Smooth muscle cell (in vitro differentiated cells): Measurements from ENCODE around the gene CUL1. TPM values are rescaled to one million over a fixed set of nuclear protein-coding genes. Genes with fewer than 3 reads are reported as not detected.
"Not testable (repeated sequence)": the region's sequence is repeated elsewhere in the genome, so short reads cannot be mapped to it uniquely, and the experiment has no call there.

Source experiments
- DNase-seq: peaks from one replicate; lab custom pipeline; 2025; ENCODE audit not compliant: unreplicated experiment; lab: John Stamatoyannopoulos, UW
- H2AFZ ChIP-seq: fragments of 200-600 bp; sonication (generic); 2 replicates; pipeline ENCODE4 v1.6.0; 2016; ENCODE audit warnings: antibody characterized with exemption, low read depth, mild to moderate bottlenecking
- H3F3A ChIP-seq: fragments of 200-600 bp; sonication (generic); 2 replicates; pipeline ENCODE4 v1.6.0; 2017; ENCODE audit warnings: antibody characterized with exemption, low read depth
- H3K27ac ChIP-seq: fragments of 200-600 bp; sonication (generic); 2 replicates; pipeline ENCODE4 v1.5.1; 2016; ENCODE audit warnings: low read depth, mild to moderate bottlenecking
- H3K27me3 ChIP-seq: fragments of 200-600 bp; sonication (generic); 2 replicates; pipeline ENCODE4 v1.6.1; 2016; ENCODE audit warnings: low read depth, mild to moderate bottlenecking
- H3K36me3 ChIP-seq: fragments of 200-600 bp; sonication (generic); 2 replicates; pipeline ENCODE4 v1.5.1; 2016; ENCODE audit warnings: low read depth
- H3K4me1 ChIP-seq: fragments of 200-600 bp; sonication (generic); 2 replicates; pipeline ENCODE4 v1.5.1; 2016; ENCODE audit warnings: low read depth
- H3K4me2 ChIP-seq: fragments of 200-600 bp; sonication (generic); 2 replicates; pipeline ENCODE4 v1.6.0; 2016; ENCODE audit warnings: mild to moderate bottlenecking
- H3K4me3 ChIP-seq: fragments of 200-600 bp; sonication (generic); 2 replicates; pipeline ENCODE4 v1.5.1; 2016; ENCODE audit warnings: mild to moderate bottlenecking
- H3K79me2 ChIP-seq: fragments of 200-600 bp; sonication (generic); 2 replicates; pipeline ENCODE4 v1.6.0; 2016; ENCODE audit warnings: low read depth, mild to moderate bottlenecking
- H3K9ac ChIP-seq: fragments of 200-600 bp; sonication (generic); 2 replicates; pipeline ENCODE4 v1.6.0; 2016; ENCODE audit warnings: low read depth
- H3K9me3 ChIP-seq: fragments of 200-600 bp; sonication (generic); replicated peaks from 2 replicates; pipeline ENCODE4 v1.5.1; 2016; ENCODE audit warnings: low read depth
- H4K20me1 ChIP-seq: fragments of 200-600 bp; sonication (generic); 2 replicates; pipeline ENCODE4 v1.6.0; 2016; ENCODE audit warnings: low read depth
- CTCF ChIP-seq: fragments of 200-600 bp; sonication (generic); IDR thresholded peaks from 2 replicates; pipeline ENCODE4 v1.5.1; 2017; ENCODE audit warnings: borderline replicate concordance, mild to moderate bottlenecking, antibody characterized with exemption; ENCODE audit not compliant: insufficient read depth, poor library complexity, severe bottlenecking
- WGBS: methylation state at CpG from one replicate; pipeline ENCODE4 v1.1.7; 2016; ENCODE audit warnings: low lambda C conversion rate; 5-methylcytosine and 5-hydroxymethylcytosine counted together
- polyA plus RNA-seq: library from polyadenylated mRNA; unstranded; fragments of >200 nt; fragmentation: Nextera tagmentation; extraction: Ambion mirVana; gene quantifications from 2 replicates; pipeline ENCODE4 v1.2.1, GENCODE V29; 2016
- total RNA-seq: library from RNA; depleted of rRNA; stranded (reverse); fragments of >200 nt; gene quantifications from 2 replicates; pipeline ENCODE4 v1.2.3, GENCODE V29; 2014

The CUL1 gene
- total and polyA plus RNA-seq, 2 experiments from 2014 or later = 38.2 to 44.8 TPM

DNA sequence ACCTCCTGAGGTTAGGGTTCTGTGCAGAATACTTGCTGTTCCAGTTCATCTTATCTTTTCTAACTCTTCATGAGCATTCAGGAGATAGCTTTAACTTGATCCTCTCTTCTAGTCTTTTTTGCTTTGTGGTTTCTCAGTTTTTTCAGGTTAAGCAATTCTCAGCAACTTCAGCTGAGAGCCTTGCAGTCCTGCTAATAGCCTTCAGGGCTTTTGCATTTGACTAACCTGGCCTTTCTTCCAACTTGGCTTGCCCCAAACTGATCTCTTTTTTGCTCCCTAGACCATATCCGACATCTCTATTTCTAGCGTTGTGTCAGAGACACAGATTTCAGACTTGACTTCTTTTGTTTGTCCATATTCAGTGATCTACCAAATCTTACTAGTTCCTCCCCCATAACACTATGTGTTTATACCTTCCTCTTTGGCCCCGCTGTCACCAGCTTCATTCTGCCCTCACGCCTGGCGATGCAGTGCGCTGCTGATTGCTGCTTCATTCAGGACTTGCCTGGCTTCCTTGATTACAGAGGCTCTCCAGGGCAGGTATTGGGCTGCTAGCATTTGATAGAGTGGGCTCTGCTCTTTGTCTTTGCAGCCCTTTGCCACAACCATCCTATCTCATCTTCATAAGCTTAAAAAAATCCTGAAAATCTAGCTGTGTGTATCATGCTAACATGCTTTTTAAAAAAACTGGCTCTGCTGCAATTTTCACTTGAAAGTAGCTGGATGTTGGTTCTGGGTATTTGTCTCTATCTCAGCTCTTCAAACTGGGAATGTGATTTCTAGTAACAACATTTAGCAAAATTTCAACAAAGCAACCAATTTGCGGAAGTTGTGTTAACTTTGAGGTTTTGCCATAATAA lies 9.6 kb downstream of the CUL1 start:
- no peak overlapping the region for H3K4me3 ChIP-seq
- peak overlapping the region; percentile 55 for H3K4me2 ChIP-seq
- TF ChIP-seq CTCF = no peak
- H3K79me2 ChIP-seq = peaks cover 100% of the 10 kb centered on the region
- no peak overlapping the region for H3K9ac ChIP-seq
- 76% methylated on average over 7 of the region's 7 CpGs for WGBS
- no peaks in the 10 kb centered on the region for H3K27me3 ChIP-seq
- peaks cover 100% of the 10 kb centered on the region for H4K20me1 ChIP-seq
- no peaks in the 10 kb centered on the region for H3K9me3 ChIP-seq
- H3K27ac ChIP-seq = peak overlapping the region; percentile 30
- H3K4me1 ChIP-seq = peaks cover 26% of the 10 kb centered on the region
- H2AFZ ChIP-seq = no peak overlapping the region
- H3K36me3 ChIP-seq = no peaks in the 10 kb centered on the region
- DNase-seq = no peak
- peaks cover 10% of the 10 kb centered on the region for H3F3A ChIP-seq

DNA sequence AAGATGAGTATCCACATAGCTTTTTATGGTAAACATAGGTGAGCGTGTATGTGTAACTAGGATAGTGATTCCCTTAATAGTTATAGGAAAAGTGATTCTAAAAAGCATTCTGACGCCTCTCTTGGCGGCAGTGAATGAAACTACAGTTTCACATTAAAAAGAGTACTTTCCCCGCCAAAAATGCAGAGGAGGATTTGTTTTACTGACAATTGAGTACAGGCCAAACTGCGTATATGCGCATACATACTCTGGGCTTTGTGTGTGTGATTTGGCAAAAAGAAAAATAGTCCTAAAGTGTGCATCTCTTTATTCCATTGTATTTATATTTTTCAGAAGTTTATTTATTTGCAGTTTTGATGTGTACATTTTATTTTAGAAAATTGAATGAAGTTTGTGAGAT lies 10.3 kb downstream of the CUL1 start:
- peaks cover 24% of the 10 kb centered on the region for H3K4me1 ChIP-seq

GRCh38 chr7:148710426-148710825 lies 11.7 kb downstream of the CUL1 start:
- Histone ChIP-seq H4K20me1 (peaks cover 100% of the 10 kb centered on the region), H3K79me2 (peaks cover 100% of the 10 kb centered on the region), H3K4me1 (peaks cover 14% of the 10 kb centered on the region)
- not testable (repeated sequence) for H3K9ac ChIP-seq, H2AFZ ChIP-seq, DNase-seq, H3K9me3 ChIP-seq, H3K27me3 ChIP-seq, H3K4me3 ChIP-seq, H3K27ac ChIP-seq, H3K4me2 ChIP-seq, H3F3A ChIP-seq, H3K36me3 ChIP-seq
- WGBS = 84% methylated on average over 17 of the region's 17 CpGs

More for the DNA sequence above, 10.3 kb downstream of the CUL1 start:
- Histone ChIP-seq H3K9me3 (no peaks in the 10 kb centered on the region), H3K79me2 (peaks cover 100% of the 10 kb centered on the region), H3F3A (peaks cover 10% of the 10 kb centered on the region), H4K20me1 (peaks cover 100% of the 10 kb centered on the region), H3K4me3 (no peak overlapping the region), H3K27me3 (no peaks in the 10 kb centered on the region), H3K4me2 (peak overlapping the region; percentile 55), H3K27ac (peak overlapping the region; percentile 30), H2AFZ (no peak overlapping the region), H3K36me3 (no peaks in the 10 kb centered on the region), H3K9ac (no peak overlapping the region)
- WGBS = 88% methylated on average over 6 of the region's 6 CpGs
- no peak for DNase-seq
- no peak for TF ChIP-seq CTCF

GRCh38 chr7:148711191-148712102 lies 12.7 kb downstream of the CUL1 start:
- H3K79me2 ChIP-seq = peaks cover 100% of the 10 kb centered on the region
- no peak for DNase-seq
- 94% methylated on average over 16 of the region's 16 CpGs for WGBS
- H3K27me3 ChIP-seq = no peaks in the 10 kb centered on the region
- H3K4me2 ChIP-seq = no peak overlapping the region
- peaks cover 10% of the 10 kb centered on the region for H3F3A ChIP-seq
- H2AFZ ChIP-seq = no peak overlapping the region
- no peak overlapping the region for H3K9ac ChIP-seq
- no peaks in the 10 kb centered on the region for H3K36me3 ChIP-seq
- no peaks in the 10 kb centered on the region for H3K9me3 ChIP-seq
- no peak for TF ChIP-seq CTCF
- no peak overlapping the region for H3K4me3 ChIP-seq
- H3K4me1 ChIP-seq = peaks cover 14% of the 10 kb centered on the region
- peaks cover 100% of the 10 kb centered on the region for H4K20me1 ChIP-seq
- peak overlapping the region; percentile 37 for H3K27ac ChIP-seq
